Fibroblast of skin of left biceps (primary cell): ENCODE data around the gene MMEL1.

Experiments
- DNase-seq, 2 experiments: peaks; one replicate each; pipeline ENCODE4 v3.0.0-alpha.2; 2013; ENCODE audit warnings: low read depth in 2 of 2

MMEL1 gene

GRCh38 chr1:2544875-2545640 lies 87.8 kb downstream of the MMEL1 start:
- DNase-seq: no peak

DNA sequence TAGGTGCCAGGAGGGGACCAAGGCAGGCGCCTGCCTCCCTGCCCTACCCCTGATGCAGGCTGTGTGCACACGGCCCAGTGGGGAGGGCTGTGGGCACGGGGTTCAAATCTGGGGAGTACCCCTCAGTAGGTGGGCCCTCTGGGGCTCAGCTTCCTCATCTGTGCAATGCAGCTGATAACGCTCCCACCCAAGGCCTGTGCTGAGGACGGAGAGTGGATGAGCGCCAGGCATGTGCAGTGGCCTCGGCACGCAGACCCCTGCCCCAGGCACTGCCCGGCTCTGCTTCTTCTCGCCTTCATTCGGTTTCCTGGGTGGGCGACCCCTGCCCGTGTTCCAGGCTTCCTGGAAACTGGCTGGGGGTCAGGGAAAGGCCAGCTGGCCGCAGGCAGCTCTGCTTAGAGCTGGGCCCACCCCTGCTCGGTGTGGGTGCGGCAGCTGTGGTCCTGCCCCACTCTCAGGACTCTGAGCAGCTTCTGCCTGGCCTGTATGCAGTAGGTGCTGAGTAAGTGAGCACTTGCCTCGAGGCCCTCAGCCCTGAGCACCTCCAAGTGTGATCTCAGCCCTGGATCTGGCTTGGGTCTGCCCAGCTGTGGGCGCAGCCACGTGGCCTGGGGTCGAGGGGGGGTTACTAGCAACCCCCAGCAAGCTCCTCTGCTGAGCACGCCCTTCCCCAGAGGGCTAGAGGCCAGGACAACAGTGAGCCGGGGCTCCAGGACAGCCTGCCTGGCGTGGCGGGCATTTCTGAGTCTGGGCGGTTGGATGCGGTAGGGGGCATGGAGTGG lies 88.5 kb downstream of the MMEL1 start:
- no peak for DNase-seq

DNA sequence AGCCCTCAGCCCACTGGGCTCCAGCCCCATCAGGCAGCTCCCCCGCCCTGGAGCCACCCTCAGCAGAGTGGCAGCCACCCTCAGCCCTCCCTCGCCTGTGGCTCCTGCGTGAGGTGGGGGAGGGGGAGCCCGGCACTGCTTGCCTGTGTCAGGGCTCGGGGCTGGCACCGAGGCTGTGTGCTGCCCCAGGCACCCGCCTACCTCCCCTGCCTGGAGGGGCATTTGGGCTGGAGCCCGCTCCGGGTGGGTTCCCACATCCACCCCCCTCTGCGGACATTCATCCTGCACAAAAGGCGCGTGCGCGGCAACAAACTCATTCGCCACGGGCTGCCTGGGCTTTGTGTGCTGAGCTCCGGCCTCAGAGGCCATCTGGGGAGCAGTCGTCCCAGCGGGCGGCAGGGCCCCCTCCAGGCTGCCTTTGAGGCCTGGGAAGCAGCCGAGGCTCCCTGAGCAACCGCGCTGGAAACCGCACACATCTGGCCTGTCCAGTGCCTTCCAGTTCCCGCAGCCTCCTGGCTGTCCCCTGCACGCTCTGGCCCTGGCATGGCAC lies 89.2 kb downstream of the MMEL1 start:
- DNase-seq: no peak

DNA sequence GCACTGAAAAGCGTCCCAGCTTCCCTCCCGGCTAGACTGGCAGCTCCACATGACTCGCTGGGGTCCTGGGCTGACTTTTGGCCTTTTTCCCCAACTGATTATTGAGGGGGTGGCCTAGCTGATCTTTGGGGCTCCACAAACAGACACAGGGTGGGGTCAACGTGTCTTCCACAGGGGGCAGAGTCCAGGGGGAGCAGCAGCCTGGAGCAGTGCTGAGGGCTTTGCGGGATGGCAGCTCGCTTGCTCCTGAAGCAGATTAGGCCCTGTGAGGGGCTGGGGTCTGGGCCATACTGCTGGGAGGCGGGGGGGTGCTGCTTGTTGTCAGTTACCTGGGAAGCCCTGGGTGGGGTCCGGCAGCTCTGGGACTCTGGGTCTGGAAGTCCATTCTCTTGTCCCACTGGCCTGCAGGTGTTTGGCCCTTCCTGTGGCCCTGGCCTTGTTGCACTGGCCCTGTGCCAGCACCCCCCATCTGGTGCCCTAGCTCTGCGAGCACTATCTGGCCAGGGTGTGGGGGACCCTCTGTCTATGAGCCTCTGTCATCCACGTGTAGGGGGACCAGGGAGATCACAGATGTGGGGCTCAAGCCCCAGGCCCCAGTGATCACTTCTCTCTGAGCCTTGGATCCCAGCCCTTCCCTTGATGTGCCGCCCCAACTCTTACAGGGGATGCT lies 90.4 kb downstream of the MMEL1 start:
- no peak for DNase-seq

GRCh38 chr1:2541619-2542245 lies 91.1 kb downstream of the MMEL1 start:
- DNase-seq: no peak

GRCh38 chr1:2540816-2541492 lies 91.9 kb downstream of the MMEL1 start:
- no peak for DNase-seq
